Measurements from ENCODE around the gene LPP. TPM values are rescaled to one million over a fixed set of nuclear protein-coding genes. Genes with fewer than 3 reads are reported as not detected.

The LPP gene
- total and polyA plus RNA-seq, 2 of the 4 experiments (the other 2 are of a cell fraction), result 16.0 to 130 TPM

DNA sequence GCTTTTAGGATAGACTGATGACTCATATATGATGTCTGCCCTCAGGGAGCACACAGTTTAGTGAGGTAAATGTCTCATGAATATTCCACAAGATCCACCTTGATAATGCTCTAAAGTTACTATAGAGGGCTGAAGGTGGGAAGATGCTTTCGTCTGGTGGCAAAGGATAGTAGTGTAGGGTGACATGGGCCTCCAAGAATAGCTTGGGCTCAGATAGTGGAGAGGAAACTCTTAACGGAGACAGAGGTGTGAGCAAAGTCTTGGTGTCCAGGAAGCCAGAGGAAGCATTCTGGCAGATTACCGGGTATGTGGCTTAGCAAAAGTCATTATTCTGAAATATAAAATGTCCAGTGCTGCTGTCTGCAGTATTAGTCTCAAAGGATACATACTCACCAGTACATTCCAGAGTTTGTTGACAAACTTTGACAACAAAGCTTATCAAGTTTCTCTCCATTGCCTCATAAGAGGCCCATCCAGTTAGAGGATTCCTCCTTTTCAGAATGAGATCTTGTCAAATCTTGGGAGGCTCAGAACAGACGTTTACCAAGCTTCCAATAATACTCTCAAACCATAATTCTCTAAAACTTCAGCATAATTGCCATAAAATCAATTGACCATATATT, 316.7 kb downstream of the LPP start:
- Histone ChIP-seq H3K4me2 (ENCODE audit: low read depth, low read length) (no peak overlapping the region), H3K4ac (ENCODE audit: low read depth, low read length) (no peak overlapping the region), H2BK5ac (ENCODE audit: low read depth, low read length, poor library complexity, severe bottlenecking) (no peak overlapping the region), H3K4me1 (ENCODE audit: control insufficient read depth, insufficient read depth, low read length) (peaks cover 6% of the 10 kb centered on the region; the same call in 1 of the 2 replicates), H3K9me3 (ENCODE audit: control insufficient read depth, insufficient read depth, low read length) (no peaks in the 10 kb centered on the region), H2BK20ac (ENCODE audit: low read depth, low read length) (no peak overlapping the region), H3K9ac (ENCODE audit: low read depth, low read length) (no peak overlapping the region), H4K5ac (ENCODE audit: low read depth, low read length) (no peak overlapping the region), H2AK9ac (replicated peaks; ENCODE audit: low read depth, low read length, poor library complexity) (no peak overlapping the region), H4K91ac (ENCODE audit: insufficient read depth, low read depth, low read length) (no peak overlapping the region), H3K56ac (ENCODE audit: extremely low read depth, insufficient read depth, low read length) (no peak overlapping the region), H3K36me3 (ENCODE audit: control insufficient read depth, insufficient read depth, low read length) (peaks cover 7% of the 10 kb centered on the region), H4K8ac (ENCODE audit: low read depth in 2 of 2, low read length in 2 of 2) (no peak overlapping the region), H3K23ac (ENCODE audit: low read depth, low read length) (no peak overlapping the region), H2BK15ac (ENCODE audit: low read depth, low read length) (no peak overlapping the region), H3K4me3 (ENCODE audit: insufficient read depth, low read depth, low read length) (no peak overlapping the region), H3K79me1 (ENCODE audit: low read depth in 1 of 2, low read length in 2 of 2) (peaks cover 51 to 76% of the 10 kb centered on the region in 2 experiments), H3K9me1 (ENCODE audit: insufficient read depth, low read length) (peaks cover 9% of the 10 kb centered on the region; the same call in 1 of the 2 replicates), H2BK120ac (ENCODE audit: low read depth, low read length) (no peak overlapping the region), H2AK5ac (ENCODE audit: low read depth, low read length) (no peak overlapping the region), H2AFZ (replicated peaks; ENCODE audit: low read length, poor library complexity) (no peak overlapping the region), H3K18ac (ENCODE audit: low read depth, low read length) (no peak overlapping the region), H3K14ac (replicated peaks; ENCODE audit: low read depth, low read length) (no peak overlapping the region), H3K27me3 (ENCODE audit: control insufficient read depth, insufficient read depth, low read length) (no peaks in the 10 kb centered on the region), H3K27ac (ENCODE audit: insufficient read depth, low read length) (no peak overlapping the region), H4K20me1 (ENCODE audit: insufficient read depth, low read length) (peaks cover 45% of the 10 kb centered on the region; the same call in 1 of the 2 replicates)
- ATAC-seq (ENCODE audit: low read depth) (no peak), DNase-seq (no peak)
- intact Hi-C loops (cut with micrococcal nuclease), result no loop called here
- 100% methylated on average over 2 of the region's 4 CpGs; no CpG with 5 or more reads in 1 of the 2 experiments for WGBS, 2 experiments (ENCODE audit: extremely low coverage in 2 of 2, insufficient read length in 1 of 2)
- dilution Hi-C loops (cut with HindIII; ENCODE audit: low sequenced_read_pairs, unreplicated experiment), result no loop called here
- BruUV-seq (replicated peaks), result no TSS peak
- TF ChIP-seq RFX5 (IDR thresholded peaks at IDR 0.05; ENCODE audit: low read depth, low read length) (no peak), MAFK (IDR thresholded peaks at IDR 0.05; ENCODE audit: low read depth, low read length) (no peak), MXI1 (IDR thresholded peaks at IDR 0.05; ENCODE audit: borderline replicate concordance, low read depth, low read length) (no peak), NFE2L2 (IDR thresholded peaks at IDR 0.05; ENCODE audit: low read depth, low read length) (no peak), POLR2A (IDR thresholded peaks at IDR 0.05; ENCODE audit: low read depth, low read length) (no peak), RAD21 (IDR thresholded peaks at IDR 0.05; ENCODE audit: low read length) (no peak), CHD1 (IDR thresholded peaks at IDR 0.05; ENCODE audit: low read depth, low read length) (no peak), MAZ (IDR thresholded peaks at IDR 0.05; ENCODE audit: borderline replicate concordance, low read depth, low read length) (no peak), BHLHE40 (IDR thresholded peaks at IDR 0.05; ENCODE audit: low read depth, low read length) (no peak), CEBPB (IDR thresholded peaks at IDR 0.05; ENCODE audit: low read depth, low read length) (no peak), FOS (IDR thresholded peaks at IDR 0.05; ENCODE audit: low read depth, low read length) (no peak)
- TF ChIP-seq, protein P1, sequence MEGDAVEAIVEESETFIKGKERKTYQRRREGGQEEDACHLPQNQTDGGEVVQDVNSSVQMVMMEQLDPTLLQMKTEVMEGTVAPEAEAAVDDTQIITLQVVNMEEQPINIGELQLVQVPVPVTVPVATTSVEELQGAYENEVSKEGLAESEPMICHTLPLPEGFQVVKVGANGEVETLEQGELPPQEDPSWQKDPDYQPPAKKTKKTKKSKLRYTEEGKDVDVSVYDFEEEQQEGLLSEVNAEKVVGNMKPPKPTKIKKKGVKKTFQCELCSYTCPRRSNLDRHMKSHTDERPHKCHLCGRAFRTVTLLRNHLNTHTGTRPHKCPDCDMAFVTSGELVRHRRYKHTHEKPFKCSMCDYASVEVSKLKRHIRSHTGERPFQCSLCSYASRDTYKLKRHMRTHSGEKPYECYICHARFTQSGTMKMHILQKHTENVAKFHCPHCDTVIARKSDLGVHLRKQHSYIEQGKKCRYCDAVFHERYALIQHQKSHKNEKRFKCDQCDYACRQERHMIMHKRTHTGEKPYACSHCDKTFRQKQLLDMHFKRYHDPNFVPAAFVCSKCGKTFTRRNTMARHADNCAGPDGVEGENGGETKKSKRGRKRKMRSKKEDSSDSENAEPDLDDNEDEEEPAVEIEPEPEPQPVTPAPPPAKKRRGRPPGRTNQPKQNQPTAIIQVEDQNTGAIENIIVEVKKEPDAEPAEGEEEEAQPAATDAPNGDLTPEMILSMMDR (conservative IDR thresholded peaks at IDR 0.05; ENCODE audit: low read depth, low read length), result no peak
- TF ChIP-seq, protein P2, sequence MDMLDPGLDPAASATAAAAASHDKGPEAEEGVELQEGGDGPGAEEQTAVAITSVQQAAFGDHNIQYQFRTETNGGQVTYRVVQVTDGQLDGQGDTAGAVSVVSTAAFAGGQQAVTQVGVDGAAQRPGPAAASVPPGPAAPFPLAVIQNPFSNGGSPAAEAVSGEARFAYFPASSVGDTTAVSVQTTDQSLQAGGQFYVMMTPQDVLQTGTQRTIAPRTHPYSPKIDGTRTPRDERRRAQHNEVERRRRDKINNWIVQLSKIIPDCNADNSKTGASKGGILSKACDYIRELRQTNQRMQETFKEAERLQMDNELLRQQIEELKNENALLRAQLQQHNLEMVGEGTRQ (IDR thresholded peaks at IDR 0.05; ENCODE audit: low read depth, low read length), result no peak
- ChIA-PET POLR2A (ENCODE audit: unreplicated experiment) (no interaction called here), CTCF (interaction anchor here (0.8 kb wide), 1 partner anchor 11 kb away, joined by 5 read pairs; no protein-coding TSS in a partner anchor)
- in situ Hi-C loops (cut with MboI; ENCODE audit: low sequenced_read_pairs), result loop anchor here (25.0 kb wide), 1 partner anchor 667 kb away; no protein-coding TSS in a partner anchor
